Measurements from ENCODE around the gene MCOLN2. TPM values are rescaled to one million over a fixed set of nuclear protein-coding genes. Genes with fewer than 3 reads are reported as not detected.
"Not testable (repeated sequence)": the region's sequence is repeated elsewhere in the genome, so short reads cannot be mapped to it uniquely, and the experiment has no call there.

MCOLN2 gene
- polyA plus RNA-seq, 5 donors: 2.4 to 5.7 (median 3.7) TPM

GRCh38 chr1:84902727-84903126, 94.2 kb downstream of the MCOLN2 start:
- not testable (repeated sequence) for DNase-seq

GRCh38 chr1:84899969-84900368, 96.9 kb downstream of the MCOLN2 start:
- no peak for DNase-seq

GRCh38 chr1:84896279-84896678, 100.6 kb downstream of the MCOLN2 start:
- DNase-seq: no peak

- peak in 1 of 2 donors; percentile 27 for DNase-seq
These were observed 104.0 kb downstream of the MCOLN2 start, which contains the start of gene LPAR3 for GRCh38 chr1:84892705-84893618. TSS of gene LPAR3 (minus strand) at chr1:84893206. CDS start at chr1:84866120, 27,086 bp downstream.

- no peak for DNase-seq
These were observed 106.3 kb downstream of the MCOLN2 start for GRCh38 chr1:84890566-84890965.

- DNase-seq: no peak
These were observed 107.5 kb downstream of the MCOLN2 start for GRCh38 chr1:84889437-84889836.

- DNase-seq: no peak
These were observed 108.2 kb downstream of the MCOLN2 start for GRCh38 chr1:84888753-84889152.

- DNase-seq: no peak
These were observed 109.5 kb downstream of the MCOLN2 start for GRCh38 chr1:84887261-84887934.

- no peak for DNase-seq
These were observed 111.4 kb downstream of the MCOLN2 start for GRCh38 chr1:84885469-84885868.

- no peak for DNase-seq
These were observed 112.1 kb downstream of the MCOLN2 start for GRCh38 chr1:84884671-84885389.

- DNase-seq: no peak
These were observed 113.6 kb downstream of the MCOLN2 start for GRCh38 chr1:84883286-84883685.

GRCh38 chr1:84877592-84877991, 119.3 kb downstream of the MCOLN2 start:
- no peak for DNase-seq

GRCh38 chr1:84876353-84876752, 120.6 kb downstream of the MCOLN2 start:
- DNase-seq: no peak

Other genes with a start within 250 kb of the MCOLN2 start
- 1 to 10 TPM; 1.1 to 3.2 (median 2.1) TPM for gene LPAR3, start 103.9 kb downstream of the MCOLN2 start, polyA plus RNA-seq (ENCODE audit: insufficient read depth in 1 of 5, insufficient read length in 5 of 5, low replicate concordance in 1 of 5)
- gene MCOLN3, start 51.4 kb upstream of the MCOLN2 start, polyA plus RNA-seq (ENCODE audit: insufficient read depth in 1 of 5, insufficient read length in 5 of 5, low replicate concordance in 1 of 5): 1 to 10 TPM; 1.4 to 2.0 (median 1.8) TPM
- gene SYDE2, start 203.9 kb upstream of the MCOLN2 start, polyA plus RNA-seq (ENCODE audit: insufficient read depth in 1 of 5, insufficient read length in 5 of 5, low replicate concordance in 1 of 5): 10 to 100 TPM in 3 of 5 donors, 1 to 10 TPM in 2; 6.2 to 15.4 (median 13.6) TPM